Measurements from ENCODE around the gene PIGT. TPM values are rescaled to one million over a fixed set of nuclear protein-coding genes. Genes with fewer than 3 reads are reported as not detected.

PIGT gene
- total RNA-seq, 1 donor from 2014 or later, result 81.0 TPM

DNA sequence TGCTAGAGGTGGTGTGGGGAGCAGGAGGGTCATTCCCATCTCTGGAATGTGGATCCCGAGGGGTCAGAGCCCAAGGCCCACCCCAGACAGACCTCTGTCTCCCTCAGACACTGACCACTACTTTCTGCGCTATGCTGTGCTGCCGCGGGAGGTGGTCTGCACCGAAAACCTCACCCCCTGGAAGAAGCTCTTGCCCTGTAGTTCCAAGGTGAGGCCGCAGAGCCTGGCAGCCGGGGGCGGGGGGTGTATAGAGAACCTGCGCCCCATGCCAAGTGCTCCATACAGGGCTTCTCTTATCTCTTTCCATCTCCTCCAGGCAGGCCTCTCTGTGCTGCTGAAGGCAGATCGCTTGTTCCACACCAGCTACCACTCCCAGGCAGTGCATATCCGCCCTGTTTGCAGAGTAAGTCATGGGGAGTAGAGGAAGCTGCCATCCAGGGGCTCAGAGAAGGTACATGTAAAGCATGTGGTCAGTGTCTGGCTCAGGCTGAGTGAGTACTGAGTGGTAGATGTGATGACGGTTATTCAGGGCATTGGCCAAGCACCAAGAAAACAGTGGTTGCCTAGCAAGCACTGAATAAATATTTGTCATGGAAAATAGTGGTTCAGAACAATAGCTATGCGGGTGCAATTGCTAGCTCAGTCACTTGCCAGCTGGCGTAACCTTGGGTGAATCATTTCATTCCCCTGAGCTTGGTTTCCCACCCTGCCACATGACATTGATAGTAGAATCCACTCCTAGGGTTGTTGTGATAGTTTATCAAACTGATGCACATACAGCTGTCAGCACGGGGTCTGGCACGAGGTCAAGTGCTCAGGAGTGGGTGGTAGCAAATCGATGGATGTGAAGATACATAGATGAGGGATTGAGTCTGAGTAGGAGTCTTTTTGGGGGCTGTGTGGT lies 3.5 kb downstream of the PIGT start:
- intact Hi-C loops (cut with DNase I), result no loop called here
- no peak for DNase-seq (ENCODE audit: extremely low spot score in 2 of 2)
- H3K9me3 ChIP-seq, result no peaks in the 10 kb centered on the region
- H3K4me3 ChIP-seq, result no peak overlapping the region
- TF ChIP-seq POLR2AphosphoS5 (IDR thresholded peaks at IDR 0.05; ENCODE audit: insufficient read depth in 1 of 2, low read depth in 1 of 2), result peak in 1 of 2 donors; percentile 27
- TF ChIP-seq CTCF (IDR thresholded peaks at IDR 0.05), result no peak
- TF ChIP-seq POLR2A (IDR thresholded peaks at IDR 0.05), result no peak
- peaks cover 37% of the 10 kb centered on the region for H3K4me1 ChIP-seq
- H3K27me3 ChIP-seq, result no peaks in the 10 kb centered on the region
- peaks cover 0 to 45% of the 10 kb centered on the region in 2 donors for H3K36me3 ChIP-seq
- no peak overlapping the region for H3K27ac ChIP-seq

DNA sequence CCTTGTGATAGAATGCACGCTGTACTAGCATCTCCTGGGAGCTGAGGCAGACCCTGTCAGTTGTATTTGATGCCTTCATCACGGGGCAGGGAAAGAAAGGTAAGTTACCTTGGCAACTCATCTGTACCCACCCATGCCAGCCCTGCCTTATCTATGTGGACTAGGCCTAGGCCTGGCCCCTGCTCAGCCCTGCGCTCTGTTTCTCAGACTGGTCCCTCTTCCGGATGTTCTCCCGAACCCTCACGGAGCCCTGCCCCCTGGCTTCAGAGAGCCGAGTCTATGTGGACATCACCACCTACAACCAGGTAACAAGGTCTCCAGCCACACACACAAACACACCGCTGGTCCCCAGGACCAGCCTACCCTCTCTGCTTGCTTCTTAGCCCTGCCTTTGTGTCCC lies 4.2 kb downstream of the PIGT start:
- H3K4me3 ChIP-seq, result no peak overlapping the region
- no peak for TF ChIP-seq POLR2A (IDR thresholded peaks at IDR 0.05)
- no peak for TF ChIP-seq CTCF (IDR thresholded peaks at IDR 0.05)
- TF ChIP-seq POLR2AphosphoS5 (IDR thresholded peaks at IDR 0.05; ENCODE audit: insufficient read depth in 1 of 2, low read depth in 1 of 2), result no peak
- intact Hi-C loops (cut with DNase I), result no loop called here
- no peak for DNase-seq (ENCODE audit: extremely low spot score in 2 of 2)
- H3K36me3 ChIP-seq, result peaks cover 0 to 50% of the 10 kb centered on the region in 2 donors
- H3K9me3 ChIP-seq, result no peaks in the 10 kb centered on the region
- H3K4me1 ChIP-seq, result peaks cover 37% of the 10 kb centered on the region
- H3K27ac ChIP-seq, result no peak overlapping the region
- H3K27me3 ChIP-seq, result no peaks in the 10 kb centered on the region

- Histone ChIP-seq H3K4me3 (no peak overlapping the region), H3K4me1 (peaks cover 9% of the 10 kb centered on the region), H3K9me3 (no peaks in the 10 kb centered on the region), H3K36me3 (peaks cover 0 to 62% of the 10 kb centered on the region in 2 donors), H3K27me3 (no peaks in the 10 kb centered on the region), H3K27ac (no peak overlapping the region)
- DNase-seq (ENCODE audit: extremely low spot score in 2 of 2), result no peak
- no peak for TF ChIP-seq POLR2A (IDR thresholded peaks at IDR 0.05)
- no peak for TF ChIP-seq CTCF (IDR thresholded peaks at IDR 0.05)
- no peak for TF ChIP-seq POLR2AphosphoS5 (IDR thresholded peaks at IDR 0.05; ENCODE audit: insufficient read depth in 1 of 2, low read depth in 1 of 2)
- intact Hi-C loops (cut with DNase I), result no loop called here
Observed at GRCh38 chr20:45423700-45424099, 7.8 kb downstream of the PIGT start.

- H3K9me3 ChIP-seq, result no peaks in the 10 kb centered on the region
- no peaks in the 10 kb centered on the region for H3K27me3 ChIP-seq
- H3K4me3 ChIP-seq, result no peak overlapping the region
- H3K4me1 ChIP-seq, result no peaks in the 10 kb centered on the region
- no peak overlapping the region for H3K27ac ChIP-seq
- no peak for DNase-seq (ENCODE audit: extremely low spot score in 2 of 2)
- peaks cover 0 to 54% of the 10 kb centered on the region in 2 donors for H3K36me3 ChIP-seq
- intact Hi-C loops (cut with DNase I), result no loop called here
- TF ChIP-seq POLR2A (IDR thresholded peaks at IDR 0.05) (no peak), POLR2AphosphoS5 (IDR thresholded peaks at IDR 0.05; ENCODE audit: insufficient read depth in 1 of 2, low read depth in 1 of 2) (no peak)
Observed at GRCh38 chr20:45425561-45425960, 9.6 kb downstream of the PIGT start.

DNA sequence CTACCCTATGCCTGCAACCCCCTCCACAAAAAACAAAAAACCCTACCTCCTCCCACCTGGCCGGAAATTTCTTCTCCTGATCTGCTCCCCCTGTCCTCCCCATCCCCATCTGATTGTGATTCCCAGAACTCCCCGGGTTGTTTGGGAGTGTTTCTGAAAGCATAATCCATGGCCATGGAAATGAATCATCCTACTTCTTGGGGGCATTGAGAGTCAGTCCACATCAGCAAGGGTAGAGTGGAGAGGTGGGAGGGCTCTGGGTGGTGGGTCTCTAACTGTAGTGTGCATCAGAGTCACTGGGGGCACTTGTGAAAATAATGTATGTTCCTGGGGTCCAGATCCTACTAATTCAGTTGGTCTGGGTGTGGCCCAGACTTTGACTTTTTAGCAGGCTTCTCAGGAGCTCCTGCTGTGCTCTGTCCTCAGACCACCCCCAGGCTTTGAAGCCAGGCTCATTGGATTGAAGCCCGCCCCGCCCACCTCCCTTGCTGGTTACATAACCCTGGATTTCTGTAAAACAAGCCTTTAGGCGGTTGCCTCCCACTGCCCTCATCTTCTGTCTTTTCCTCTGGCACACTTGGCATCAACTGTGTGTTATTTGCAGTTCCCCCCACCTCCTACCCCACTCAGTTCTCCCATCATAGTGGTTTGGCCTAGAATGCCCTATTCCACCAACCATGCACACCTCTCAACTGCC lies 10.5 kb downstream of the PIGT start:
- no peak overlapping the region for H3K27ac ChIP-seq
- intact Hi-C loops (cut with DNase I), result no loop called here
- H3K4me3 ChIP-seq, result no peak overlapping the region
- H3K9me3 ChIP-seq, result no peaks in the 10 kb centered on the region
- no peak for DNase-seq (ENCODE audit: extremely low spot score in 2 of 2)
- no peaks in the 10 kb centered on the region for H3K27me3 ChIP-seq
- H3K4me1 ChIP-seq, result no peaks in the 10 kb centered on the region
- TF ChIP-seq CTCF (IDR thresholded peaks at IDR 0.05) (no peak), POLR2AphosphoS5 (IDR thresholded peaks at IDR 0.05; ENCODE audit: insufficient read depth in 1 of 2, low read depth in 1 of 2) (no peak), POLR2A (IDR thresholded peaks at IDR 0.05) (no peak)
- H3K36me3 ChIP-seq, result peaks cover 0 to 45% of the 10 kb centered on the region in 2 donors

Data from vagina (tissue), 2 donors.